ENCODE measurements around the gene TSHZ2. TPM values are rescaled to one million over a fixed set of nuclear protein-coding genes. Genes with fewer than 3 reads are reported as not detected.

The TSHZ2 gene
- total RNA-seq, 1 experiment from 2014 or later, result 0.07 TPM

- H4K91ac ChIP-seq (ENCODE audit: insufficient read length, low read depth, low read length), result no peak overlapping the region
- Mint-ChIP-seq H3K27me3 (ENCODE audit: low read depth) (no peaks in the 10 kb centered on the region), H3K4me3 (no peak overlapping the region), H3K27ac (no peak overlapping the region), H3K9me3 (no peaks in the 10 kb centered on the region), H3K36me3 (ENCODE audit: insufficient read depth in 1 of 3, low read depth in 3 of 3) (no peaks in the 10 kb centered on the region), H3K4me1 (peaks cover 5% of the 10 kb centered on the region in 2 experiments; a peak in 3 of 4 replicates)
- no peak overlapping the region for H3K18ac ChIP-seq (ENCODE audit: insufficient read length, low read depth, low read length)
- H3K79me1 ChIP-seq (ENCODE audit: insufficient read depth, low read depth, low read length, poor library complexity, severe bottlenecking), result no peaks in the 10 kb centered on the region
- no peak overlapping the region for H3T11ph ChIP-seq (ENCODE audit: low read length)
- DNase-seq, result no peak
- H3K27ac ChIP-seq (ENCODE audit: insufficient read length, low read depth, low read length), result no peak overlapping the region
- no CpG with 5 or more reads among the region's 7 CpGs for WGBS (ENCODE audit: extremely low coverage, insufficient read length, low lambda C conversion rate)
- H4K20me1 ChIP-seq (ENCODE audit: control insufficient read depth, insufficient read depth, insufficient read length), result no peaks in the 10 kb centered on the region
- no peak overlapping the region for H4K8ac ChIP-seq (replicated peaks; ENCODE audit: insufficient read length, low read depth, low read length)
- no peak overlapping the region for H2BK5ac ChIP-seq (ENCODE audit: insufficient read length, low read length)
- H3K23me2 ChIP-seq (ENCODE audit: insufficient read length, low read depth, low read length, poor library complexity, severe bottlenecking), result no peaks in the 10 kb centered on the region
- no peak overlapping the region for H3K9ac ChIP-seq (ENCODE audit: extremely low read depth, insufficient read length, low read length)
- H2BK120ac ChIP-seq (ENCODE audit: low read depth, low read length, poor library complexity, severe bottlenecking), result no peak overlapping the region
- H2BK20ac ChIP-seq (ENCODE audit: low read depth, low read length, poor library complexity, severe bottlenecking), result no peak overlapping the region
- TF ChIP-seq CTCF (conservative IDR thresholded peaks at IDR 0.05), result no peak
- H2BK12ac ChIP-seq (ENCODE audit: insufficient read length, low read depth, low read length), result no peak overlapping the region
- H3K56ac ChIP-seq (ENCODE audit: insufficient read length, low read depth, low read length), result no peak overlapping the region
- no peak overlapping the region for H3K4ac ChIP-seq (ENCODE audit: low read depth, low read length)
- H3K4me1 ChIP-seq (ENCODE audit: insufficient read depth, low read length), result no peaks in the 10 kb centered on the region
- no peaks in the 10 kb centered on the region for H3K9me3 ChIP-seq (ENCODE audit: control insufficient read depth, low read depth, low read length)
- no peak overlapping the region for H3K4me2 ChIP-seq (ENCODE audit: insufficient read depth, insufficient read length, low read length)
- no peak overlapping the region for H3K14ac ChIP-seq (ENCODE audit: insufficient read depth, low read length)
- no peak overlapping the region for H4K5ac ChIP-seq (ENCODE audit: insufficient read length, low read depth, low read length)
- no peaks in the 10 kb centered on the region for H3K79me2 ChIP-seq (ENCODE audit: insufficient read depth, low read length)
- H2BK15ac ChIP-seq (ENCODE audit: low read depth, low read length), result no peak overlapping the region
- H3K23ac ChIP-seq (ENCODE audit: insufficient read length, low read depth, low read length), result no peak overlapping the region
- H3K27me3 ChIP-seq (ENCODE audit: insufficient read depth, low read length), result no peaks in the 10 kb centered on the region
- H2AK5ac ChIP-seq (ENCODE audit: insufficient read length, low read length), result no peak overlapping the region
- H2AFZ ChIP-seq (ENCODE audit: low read length), result no peak overlapping the region
Measured at GRCh38 chr20:53369871-53370270, 397.7 kb downstream of the TSHZ2 start.

Data from H9 (cell line).